Measurements from ENCODE around the gene ATXN10. TPM values are rescaled to one million over a fixed set of nuclear protein-coding genes. Genes with fewer than 3 reads are reported as not detected.

Gene ATXN10
- total RNA-seq, 1 donor from 2014 or later: 138 TPM

- ATAC-seq (no peak), DNase-seq (ENCODE audit: missing footprints) (no peak)
- intact Hi-C loops (cut with DNase I): no loop called here
Measured at GRCh38 chr22:45769569-45770210, 98.1 kb downstream of the ATXN10 start.

- no peak for ATAC-seq
- DNase-seq (ENCODE audit: missing footprints): no peak
- intact Hi-C loops (cut with DNase I): no loop called here
Measured at GRCh38 chr22:45770506-45770905, 98.9 kb downstream of the ATXN10 start.

GRCh38 chr22:45771057-45771456 is 99.4 kb downstream of the ATXN10 start:
- intact Hi-C loops (cut with DNase I): no loop called here
- ATAC-seq (no peak), DNase-seq (ENCODE audit: missing footprints) (no peak)

- intact Hi-C loops (cut with DNase I): no loop called here
- no peak for DNase-seq (ENCODE audit: missing footprints)
- ATAC-seq: no peak
Measured at GRCh38 chr22:45771711-45772110, 100.1 kb downstream of the ATXN10 start.

- DNase-seq (ENCODE audit: missing footprints): no peak
- ATAC-seq: no peak
- intact Hi-C loops (cut with DNase I): no loop called here
Measured at GRCh38 chr22:45772743-45773142, 101.1 kb downstream of the ATXN10 start.

GRCh38 chr22:45774001-45774670 is 102.5 kb downstream of the ATXN10 start:
- intact Hi-C loops (cut with DNase I): no loop called here
- DNase-seq (ENCODE audit: missing footprints) (no peak), ATAC-seq (no peak)

GRCh38 chr22:45775062-45775461 is 103.4 kb downstream of the ATXN10 start:
- ATAC-seq: no peak
- DNase-seq (ENCODE audit: missing footprints): no peak
- intact Hi-C loops (cut with DNase I): no loop called here

GRCh38 chr22:45775569-45776312 is 104.1 kb downstream of the ATXN10 start:
- DNase-seq (ENCODE audit: missing footprints): no peak
- ATAC-seq: no peak
- intact Hi-C loops (cut with DNase I): no loop called here

- no peak for ATAC-seq
- no peak for DNase-seq (ENCODE audit: missing footprints)
- intact Hi-C loops (cut with DNase I): no loop called here
Measured at GRCh38 chr22:45776313-45776585, 104.6 kb downstream of the ATXN10 start.

- ATAC-seq (no peak), DNase-seq (ENCODE audit: missing footprints) (no peak)
- intact Hi-C loops (cut with DNase I): no loop called here
Measured at GRCh38 chr22:45777046-45777851, 105.6 kb downstream of the ATXN10 start.

- no peak for ATAC-seq
- DNase-seq (ENCODE audit: missing footprints): no peak
- intact Hi-C loops (cut with DNase I): no loop called here
Measured at GRCh38 chr22:45777852-45778375, 106.3 kb downstream of the ATXN10 start.

GRCh38 chr22:45781459-45781858 is 109.8 kb downstream of the ATXN10 start:
- intact Hi-C loops (cut with DNase I): no loop called here
- DNase-seq (ENCODE audit: missing footprints): no peak
- ATAC-seq: no peak

GRCh38 chr22:45781966-45782365 is 110.3 kb downstream of the ATXN10 start:
- intact Hi-C loops (cut with DNase I): no loop called here

GRCh38 chr22:45783021-45783420 is 111.4 kb downstream of the ATXN10 start:
- intact Hi-C loops (cut with DNase I): no loop called here
- no peak for ATAC-seq
- no peak for DNase-seq (ENCODE audit: missing footprints)

More at GRCh38 chr22:45781966-45782365, 110.3 kb downstream of the ATXN10 start:
- ATAC-seq (no peak), DNase-seq (ENCODE audit: missing footprints) (no peak)

GRCh38 chr22:45783690-45784089 is 112.1 kb downstream of the ATXN10 start:
- ATAC-seq: no peak

GRCh38 chr22:45784357-45785277 is 113.0 kb downstream of the ATXN10 start:
- peak; percentile 83 for ATAC-seq
- DNase-seq (ENCODE audit: missing footprints): no peak
- intact Hi-C loops (cut with DNase I): no loop called here

More at GRCh38 chr22:45783690-45784089, 112.1 kb downstream of the ATXN10 start:
- intact Hi-C loops (cut with DNase I): no loop called here
- DNase-seq (ENCODE audit: missing footprints): no peak

- intact Hi-C loops (cut with DNase I): no loop called here
- DNase-seq (ENCODE audit: missing footprints) (no peak), ATAC-seq (no peak)
Measured at GRCh38 chr22:45785458-45785857, 113.8 kb downstream of the ATXN10 start.

GRCh38 chr22:45786726-45787125 is 115.1 kb downstream of the ATXN10 start:
- DNase-seq (ENCODE audit: missing footprints) (no peak), ATAC-seq (no peak)
- intact Hi-C loops (cut with DNase I): no loop called here
